M059J (cell line): ENCODE data around the gene OR51B2. TPM values are rescaled to one million over a fixed set of nuclear protein-coding genes. Genes with fewer than 3 reads are reported as not detected.
"Not testable (repeated sequence)": the region's sequence is repeated elsewhere in the genome, so short reads cannot be mapped to it uniquely, and the experiment has no call there.

Source experiments
- DNase-seq: peaks from one replicate; pipeline ENCODE4 v3.0.0-alpha.2; 2012; ENCODE audit warnings: low read depth
- total RNA-seq: library from RNA; depleted of rRNA; stranded (reverse); fragments of >200 nt; shearing (Covaris generic); gene quantifications from 2 replicates; pipeline ENCODE4 v1.2.3, GENCODE V29; 2014; rRNA removed

Gene OR51B2, protein sequence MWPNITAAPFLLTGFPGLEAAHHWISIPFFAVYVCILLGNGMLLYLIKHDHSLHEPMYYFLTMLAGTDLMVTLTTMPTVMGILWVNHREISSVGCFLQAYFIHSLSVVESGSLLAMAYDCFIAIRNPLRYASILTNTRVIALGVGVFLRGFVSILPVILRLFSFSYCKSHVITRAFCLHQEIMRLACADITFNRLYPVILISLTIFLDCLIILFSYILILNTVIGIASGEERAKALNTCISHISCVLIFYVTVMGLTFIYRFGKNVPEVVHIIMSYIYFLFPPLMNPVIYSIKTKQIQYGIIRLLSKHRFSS
- total RNA-seq = not detected in 2 replicates

DNA sequence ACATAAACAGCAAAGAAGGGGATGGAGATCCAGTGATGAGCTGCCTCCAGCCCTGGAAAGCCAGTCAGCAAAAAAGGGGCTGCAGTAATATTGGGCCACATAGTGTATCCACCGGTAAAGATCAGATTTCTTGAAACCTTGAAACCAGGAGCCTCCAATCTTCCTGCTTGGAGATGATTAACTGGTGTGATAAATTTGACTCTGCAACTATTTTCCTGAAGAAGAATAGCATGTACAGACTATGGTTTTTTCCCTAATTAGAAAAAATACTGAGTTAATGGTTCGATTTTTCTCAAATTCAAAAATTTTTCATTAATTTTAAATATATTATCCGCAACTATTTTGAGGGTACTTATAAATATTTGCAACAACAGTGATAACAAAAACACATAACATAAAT, at the start of gene OR51B2:
OR51B2 (minus strand) TSS at position 101 of the 400 bp plus-strand sequence; CDS start at position 101, 0 bp downstream.
- no peak for DNase-seq

DNA sequence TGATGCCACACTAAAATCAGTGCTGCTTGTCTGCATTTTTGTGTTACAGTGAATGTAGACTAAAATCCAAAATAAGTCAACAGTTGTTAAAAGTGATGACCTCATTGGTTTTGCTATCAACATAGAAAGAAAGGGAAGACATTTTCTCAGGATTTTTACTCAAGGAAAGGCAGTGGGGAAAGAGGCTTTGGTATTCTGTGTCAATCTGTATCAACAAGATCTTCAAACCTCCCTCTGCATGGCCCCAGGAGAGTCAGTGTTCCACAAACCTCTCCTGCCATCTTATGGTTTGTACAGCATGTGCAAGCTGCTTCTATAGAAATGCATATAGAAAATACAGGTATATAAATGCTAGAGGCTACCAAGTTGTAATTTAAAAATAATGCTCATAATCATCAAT, 45.7 kb upstream of the OR51B2 start:
- DNase-seq = peak; percentile 59

DNA sequence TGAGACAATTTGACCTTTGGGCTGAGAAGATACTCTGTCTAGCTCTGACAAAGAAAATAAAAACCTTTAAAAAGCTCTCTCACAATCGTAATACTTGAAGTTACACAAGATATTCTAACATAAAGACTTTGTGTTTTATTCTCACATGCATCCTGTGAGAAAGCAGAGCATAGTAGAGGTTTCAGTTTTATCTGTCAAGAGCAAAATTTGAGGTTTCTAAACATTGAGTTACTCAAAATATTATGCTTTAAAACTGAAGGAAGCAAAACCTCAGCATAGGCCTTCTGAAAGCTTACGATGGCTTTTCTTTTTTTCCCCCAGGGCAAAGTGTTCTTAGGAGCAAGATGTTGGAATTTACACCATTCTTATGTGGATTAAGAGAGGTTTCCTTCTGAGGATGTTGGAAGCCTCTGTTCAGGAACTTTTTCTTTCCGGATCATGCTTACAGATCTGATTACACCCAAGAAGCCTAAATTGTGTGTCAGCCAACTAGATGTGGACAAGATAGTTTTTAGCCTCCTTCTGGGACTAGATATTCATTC, 44.5 kb upstream of the OR51B2 start:
- DNase-seq = peak; percentile 61

DNA sequence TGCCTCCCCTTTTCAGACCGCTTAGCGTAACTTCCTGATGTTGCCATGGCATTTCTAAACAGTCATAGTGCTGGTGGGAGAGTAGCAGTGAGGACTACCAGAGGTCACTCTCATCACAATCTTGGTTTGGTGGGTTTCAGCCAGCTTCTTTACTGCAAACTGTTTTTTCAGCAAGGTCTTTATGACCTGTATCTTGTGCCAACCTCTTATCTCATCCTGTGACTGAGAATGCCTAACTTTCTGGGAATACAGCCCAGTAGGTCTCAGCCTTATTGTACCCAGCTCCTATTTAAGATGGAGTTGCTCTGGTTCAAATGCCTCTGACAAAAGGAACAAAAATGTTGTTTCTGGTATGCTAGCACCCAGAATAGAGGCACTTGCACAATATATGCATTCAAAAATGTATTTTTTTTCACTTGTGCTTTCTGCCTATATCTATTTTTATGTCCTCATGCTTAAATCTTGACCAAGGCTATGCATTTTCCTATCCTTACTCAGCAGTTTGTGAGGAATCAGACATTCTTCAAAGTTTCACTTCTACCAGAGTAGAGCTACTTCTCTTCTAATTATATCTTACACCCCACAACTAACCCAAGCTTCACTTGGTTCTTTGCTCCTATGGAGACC, 43.5 kb upstream of the OR51B2 start:
- peak; percentile 89 for DNase-seq

DNA sequence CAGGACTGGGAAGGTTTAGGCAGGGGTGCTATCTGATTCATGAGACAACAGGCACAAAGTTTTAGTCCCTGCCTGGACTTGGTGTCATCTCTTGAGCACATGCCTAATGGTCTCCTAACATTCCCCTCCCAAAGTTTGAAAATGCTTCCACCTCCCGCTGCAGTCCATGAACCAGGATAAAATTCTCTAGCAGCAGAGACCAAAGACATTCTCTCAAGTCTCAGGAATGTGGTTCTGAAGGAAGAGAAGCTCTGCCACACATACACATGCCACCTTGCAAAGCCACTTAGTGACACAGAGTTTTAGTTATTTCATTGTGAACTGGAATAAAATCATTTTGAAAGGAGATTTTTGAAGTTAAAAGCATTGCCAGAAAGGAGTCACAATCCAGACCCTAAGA, 42.8 kb upstream of the OR51B2 start:
- DNase-seq = peak; percentile 72

DNA sequence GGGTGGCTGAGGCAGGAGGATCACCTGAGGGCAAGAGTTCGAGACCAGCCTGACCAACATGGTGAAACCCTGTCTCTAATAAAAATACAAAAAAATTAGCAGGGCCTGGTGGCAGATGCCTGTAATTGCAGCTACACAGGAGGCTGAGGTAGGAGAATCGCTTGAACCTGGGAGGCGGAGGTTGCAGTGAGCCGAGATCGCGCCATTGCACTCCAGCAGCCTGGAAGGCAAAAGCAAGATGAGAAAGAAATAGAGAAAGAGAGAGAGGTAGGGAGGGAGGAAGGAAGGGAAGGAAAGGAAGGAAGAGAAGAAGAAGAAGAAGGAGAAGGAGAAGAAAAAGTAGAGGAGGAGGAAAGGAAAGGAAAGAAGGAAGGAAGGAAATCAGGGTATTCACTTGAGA, 42.3 kb upstream of the OR51B2 start:
- not testable (repeated sequence) for DNase-seq

DNA sequence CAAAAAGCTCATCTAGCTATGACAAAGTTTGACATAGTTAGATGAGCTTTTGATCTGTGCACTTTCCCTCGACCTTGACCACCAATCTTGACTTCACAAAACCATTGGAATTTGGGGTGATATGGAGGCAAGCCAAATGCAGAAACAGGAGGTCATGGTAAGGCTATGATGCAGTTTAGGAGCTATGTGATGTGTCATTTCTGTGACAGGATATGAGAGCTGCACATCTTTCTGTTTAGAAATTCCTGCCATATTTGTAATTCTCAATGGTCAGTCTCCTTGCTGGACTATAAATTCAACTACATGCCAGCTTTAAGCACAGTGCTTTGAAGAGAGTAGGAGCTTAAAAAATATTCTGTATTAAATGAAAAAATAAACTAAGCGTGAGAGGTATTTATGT, 40.1 kb upstream of the OR51B2 start:
- DNase-seq = peak; percentile 96

DNA sequence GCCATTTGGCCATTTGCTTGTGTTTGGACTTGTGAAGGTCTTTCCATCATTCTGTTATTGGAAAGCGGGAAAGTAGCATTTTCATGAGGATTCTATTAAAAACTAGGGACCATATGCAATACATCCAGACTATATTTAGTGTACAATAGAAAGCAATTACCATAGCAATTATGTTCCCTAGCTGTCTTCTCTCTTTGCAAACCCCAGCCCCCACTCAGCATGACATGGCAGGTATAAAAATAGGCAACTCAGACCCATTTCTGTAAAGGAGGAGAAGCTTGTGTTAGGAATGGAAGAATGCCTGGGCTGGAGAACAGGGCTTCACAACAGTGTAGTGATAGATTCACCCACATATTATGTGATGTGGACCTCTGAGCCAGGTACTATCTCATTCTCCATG, 39.6 kb upstream of the OR51B2 start:
- DNase-seq = peak; percentile 46

DNA sequence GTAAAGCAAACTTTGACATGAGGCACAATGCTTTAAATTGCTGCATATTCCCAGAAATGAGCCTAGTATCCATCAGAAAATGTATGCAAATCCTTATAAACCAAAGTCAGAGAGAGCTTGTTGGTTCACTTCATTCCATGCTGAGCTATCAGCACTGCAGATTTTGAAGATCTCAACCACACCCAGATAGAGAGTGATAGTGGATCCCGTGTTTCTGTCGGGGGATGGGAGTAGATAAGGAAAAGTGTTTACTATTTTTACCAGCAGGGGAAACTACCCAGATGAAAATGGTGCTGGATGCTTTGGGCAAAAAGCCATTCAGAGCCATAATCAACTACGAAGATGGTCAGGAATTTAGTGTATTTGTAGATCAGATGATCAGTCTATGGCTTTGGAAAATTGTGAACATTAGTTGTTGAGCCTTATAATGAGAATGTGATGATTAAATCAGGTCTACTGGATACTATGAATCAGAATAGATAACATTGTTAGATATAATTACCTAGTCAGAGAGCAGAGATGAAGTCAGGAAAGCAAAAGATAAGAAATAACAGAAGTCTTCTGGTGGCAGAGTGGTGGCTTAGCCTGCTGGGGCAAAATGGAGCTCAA, 38.0 kb upstream of the OR51B2 start:
- peak; percentile 59 for DNase-seq

DNA sequence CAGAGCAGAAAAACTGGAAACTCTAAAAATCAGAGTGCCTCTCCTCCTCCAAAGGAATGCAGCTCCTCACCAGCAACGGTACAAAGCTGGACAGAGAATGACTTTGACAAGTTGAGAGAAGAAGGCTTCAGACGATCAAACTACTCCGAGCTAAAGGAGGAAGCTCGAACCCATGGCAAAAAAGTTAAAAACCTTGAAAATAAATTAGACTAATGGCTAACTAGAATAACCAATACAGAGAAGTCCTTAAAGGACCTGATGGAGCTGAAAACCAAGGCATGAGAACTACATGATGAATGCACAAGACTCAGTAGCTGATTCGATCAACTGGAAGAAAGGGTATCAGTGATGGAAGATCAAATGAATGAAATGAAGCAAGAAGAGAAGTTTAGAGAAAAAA, 31.9 kb upstream of the OR51B2 start:
- not testable (repeated sequence) for DNase-seq

DNA sequence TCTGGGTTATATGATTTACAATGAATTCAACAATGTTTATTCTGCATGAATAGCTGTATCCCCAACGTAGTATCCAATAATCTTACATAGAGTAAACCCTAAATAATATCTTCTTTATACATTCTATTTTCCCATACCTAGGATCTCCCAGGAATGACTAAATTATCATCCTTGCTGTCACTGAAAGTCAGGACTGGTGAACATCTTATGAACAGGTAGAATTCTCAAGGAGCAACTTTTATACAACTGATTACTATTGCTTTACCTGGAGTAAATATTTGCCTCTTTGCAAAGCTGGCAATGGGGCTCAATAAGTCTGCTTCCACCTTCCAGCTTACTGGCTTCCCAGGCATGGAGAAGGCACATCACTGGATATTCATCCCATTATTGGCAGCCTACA, 27.1 kb upstream of the OR51B2 start, which contains the start of gene OR51B6:
OR51B6 (plus strand) TSS at position 301 of the 400 bp plus-strand sequence; CDS start at position 301, 0 bp downstream.
- DNase-seq = no peak

DNA sequence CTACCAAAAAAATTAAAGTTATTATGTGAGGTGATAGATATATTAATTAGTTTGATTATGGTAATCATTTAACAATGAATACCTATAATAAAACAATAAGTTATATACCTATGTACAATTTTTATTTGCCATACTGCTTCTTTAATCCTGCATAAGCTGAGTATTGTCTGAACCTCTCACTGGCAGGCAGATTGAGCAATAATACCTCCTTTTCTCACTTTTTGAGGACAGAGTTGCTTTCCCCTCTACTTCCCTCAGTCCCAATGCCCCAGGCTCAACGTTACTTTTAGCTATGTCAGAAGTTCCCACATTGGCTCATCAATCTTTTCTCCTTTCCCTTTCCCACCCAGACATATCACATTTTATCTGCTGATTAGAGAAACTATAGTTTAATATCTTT, 25.5 kb upstream of the OR51B2 start:
- DNase-seq = no peak

DNA sequence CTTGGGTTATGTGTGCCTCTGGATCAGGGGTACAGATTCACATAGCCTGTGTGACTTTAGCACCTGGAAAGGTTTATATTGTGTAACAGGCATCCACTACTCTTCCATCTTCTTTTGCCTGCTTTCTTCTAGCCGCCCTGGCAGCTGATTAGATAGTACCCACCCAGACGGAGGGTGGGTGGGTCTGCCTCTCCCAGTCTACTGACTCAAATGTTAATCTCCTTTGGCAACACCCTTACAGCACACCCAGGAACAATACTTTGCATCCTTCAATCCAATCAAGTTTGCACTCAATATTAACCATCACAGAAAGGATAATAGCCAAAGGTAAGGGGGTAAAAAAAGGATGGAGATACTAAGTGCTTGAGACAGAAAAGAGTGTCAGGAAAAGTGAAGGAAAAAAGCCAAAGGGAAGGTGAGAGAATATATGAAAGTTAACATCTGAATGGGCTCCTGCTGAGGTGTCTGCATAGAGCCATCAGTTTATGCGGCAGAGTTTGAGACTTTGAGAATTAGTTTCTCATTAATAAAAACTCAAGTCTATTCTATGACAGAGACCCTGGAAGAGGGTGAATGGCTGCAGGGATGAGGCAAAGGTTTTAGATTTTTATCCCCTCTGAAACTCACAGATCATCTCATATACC, 24.6 kb upstream of the OR51B2 start:
- DNase-seq = no peak

DNA sequence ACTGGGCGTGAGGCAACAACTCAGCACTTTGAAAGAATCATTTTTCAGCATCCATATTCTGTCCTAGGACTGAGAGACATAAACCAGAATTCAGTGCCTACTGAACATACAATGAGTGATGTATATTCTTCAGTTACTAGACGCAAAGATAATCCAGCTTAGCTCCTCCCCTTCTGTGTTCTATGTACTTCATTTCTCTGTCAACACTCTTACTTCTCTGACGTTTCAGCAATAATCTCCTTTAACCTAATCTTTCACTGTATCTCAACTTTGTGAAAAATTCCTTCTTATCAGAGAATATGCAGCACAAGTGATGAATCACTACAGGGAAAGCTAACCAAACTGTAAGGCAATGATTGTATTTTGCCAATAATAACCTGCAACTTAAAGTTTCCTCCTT, 21.7 kb upstream of the OR51B2 start:
- no peak for DNase-seq

DNA sequence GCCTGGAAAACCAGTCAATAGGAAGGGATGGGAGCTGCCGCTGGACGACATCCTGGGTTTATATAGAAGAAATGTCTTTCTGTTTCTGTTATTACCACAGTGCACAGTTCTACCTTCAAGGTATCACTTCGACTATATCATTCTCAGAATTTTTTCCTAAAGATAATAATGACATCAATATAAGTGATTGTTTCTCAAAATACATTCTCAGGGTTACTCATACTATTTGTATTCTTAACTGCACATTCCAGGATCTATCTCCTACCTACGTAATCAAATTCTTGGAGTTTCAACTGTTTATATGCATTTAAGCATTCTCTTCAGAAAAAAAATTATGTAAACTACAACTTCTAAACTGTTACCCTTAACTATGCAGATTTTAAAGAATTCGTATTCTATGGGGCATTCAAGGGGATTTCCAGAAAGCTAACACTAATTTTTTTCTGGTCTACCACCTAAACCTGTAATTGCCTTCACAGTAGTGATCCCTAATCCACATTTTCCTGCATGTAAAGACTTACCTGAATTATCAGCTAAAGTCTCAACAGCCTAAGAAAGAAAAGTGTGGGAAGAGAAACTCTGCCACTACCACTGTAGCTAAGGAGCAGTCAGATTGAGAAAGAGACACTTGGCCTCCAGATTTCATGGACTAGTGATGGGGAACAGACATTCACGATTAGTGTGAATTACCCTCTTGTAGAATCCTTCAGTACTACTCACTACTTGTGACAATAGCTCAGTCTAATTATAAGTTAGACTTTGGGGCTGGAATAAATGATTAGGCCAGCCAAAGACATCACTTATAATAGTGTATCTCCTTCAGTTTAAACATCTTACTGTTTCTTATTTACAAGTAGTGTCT, 19.6 kb upstream of the OR51B2 start, which contains the start of gene OR51B5:
OR51B5 (minus strand) TSS at position 51 of the 862 bp plus-strand sequence; CDS start at position 51, 0 bp downstream.
- no peak for DNase-seq

DNA sequence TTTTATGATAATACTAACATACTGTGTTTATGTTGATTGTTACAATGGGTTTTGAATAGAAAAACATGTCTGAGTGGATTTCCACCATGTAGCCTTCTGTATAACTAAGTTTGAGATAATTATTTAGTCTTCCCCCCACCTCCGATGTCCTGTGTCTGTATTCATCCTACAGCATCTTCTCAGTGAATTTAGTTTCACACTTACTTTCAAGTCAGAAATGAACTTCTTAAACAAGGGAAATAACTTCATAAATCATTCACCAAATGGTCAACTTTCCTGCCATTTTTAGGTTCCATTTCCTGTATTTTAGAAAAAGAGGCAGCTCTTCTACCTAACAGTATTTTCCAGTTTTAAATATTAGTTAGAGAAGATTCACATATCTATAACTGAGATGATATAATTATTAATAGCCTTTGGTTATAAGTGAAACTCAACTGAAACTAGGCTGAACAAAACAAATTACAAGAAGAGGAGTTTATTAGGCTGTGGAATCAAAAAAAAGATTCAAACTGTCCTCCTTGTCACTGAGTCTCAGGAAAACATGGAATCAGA, 15.8 kb upstream of the OR51B2 start:
- no peak for DNase-seq

DNA sequence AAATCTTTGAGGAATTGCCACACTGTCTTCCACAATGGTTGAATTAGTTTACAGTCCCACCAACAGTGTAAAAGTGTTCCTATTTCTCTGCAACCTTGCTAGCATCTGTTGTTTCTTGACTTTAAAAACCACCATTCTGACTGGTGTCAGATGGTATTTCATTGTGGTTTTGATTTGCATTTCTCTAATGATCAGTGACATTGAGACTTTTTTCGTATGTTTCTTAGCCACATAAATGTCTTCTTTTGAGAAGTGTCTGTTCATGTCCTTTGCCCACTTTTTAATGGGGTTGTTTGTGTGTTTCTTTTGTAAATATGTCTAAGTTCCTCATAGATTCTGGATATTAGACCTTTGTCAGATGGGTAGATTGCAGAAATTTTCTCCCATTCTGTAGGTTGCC, 13.2 kb upstream of the OR51B2 start:
- DNase-seq = not testable (repeated sequence)

DNA sequence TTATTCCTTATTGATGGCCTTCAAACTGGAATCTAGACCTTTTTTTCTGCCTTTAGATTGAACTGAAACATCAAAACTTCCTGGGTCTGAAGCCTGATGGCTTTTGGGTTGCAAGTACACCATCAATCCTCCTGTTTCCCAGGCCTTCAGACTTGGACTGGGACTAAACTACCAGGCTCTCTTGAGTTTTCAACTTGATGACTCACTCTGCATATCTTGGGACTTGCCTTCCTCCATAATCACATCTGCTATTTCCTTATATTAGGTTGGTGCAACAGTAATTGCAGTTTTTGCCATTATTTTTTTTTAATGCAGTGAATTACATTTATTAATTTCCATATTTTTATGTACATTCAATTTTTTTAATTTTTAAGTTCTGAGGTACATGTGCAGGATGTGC, 12.2 kb upstream of the OR51B2 start:
- DNase-seq = peak; percentile 37

DNA sequence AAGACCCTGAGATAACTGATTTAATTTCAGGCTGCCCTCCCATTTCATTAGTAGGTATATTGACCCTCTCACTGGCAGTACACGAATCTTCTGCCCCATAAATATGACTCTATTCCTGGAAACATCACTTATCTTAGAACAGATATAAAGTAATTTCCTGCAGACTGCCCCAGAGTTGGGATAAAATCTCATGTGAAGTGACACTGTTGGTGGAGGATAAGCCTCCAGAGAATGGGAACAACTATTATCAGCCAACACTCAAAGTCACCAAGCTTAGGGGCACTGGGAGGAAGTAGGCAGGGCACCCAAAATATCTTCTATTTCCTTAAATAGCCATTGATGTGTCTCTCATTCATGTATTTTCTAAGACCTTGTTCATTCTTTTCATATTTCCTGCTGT, 11.1 kb upstream of the OR51B2 start:
- DNase-seq = no peak

DNA sequence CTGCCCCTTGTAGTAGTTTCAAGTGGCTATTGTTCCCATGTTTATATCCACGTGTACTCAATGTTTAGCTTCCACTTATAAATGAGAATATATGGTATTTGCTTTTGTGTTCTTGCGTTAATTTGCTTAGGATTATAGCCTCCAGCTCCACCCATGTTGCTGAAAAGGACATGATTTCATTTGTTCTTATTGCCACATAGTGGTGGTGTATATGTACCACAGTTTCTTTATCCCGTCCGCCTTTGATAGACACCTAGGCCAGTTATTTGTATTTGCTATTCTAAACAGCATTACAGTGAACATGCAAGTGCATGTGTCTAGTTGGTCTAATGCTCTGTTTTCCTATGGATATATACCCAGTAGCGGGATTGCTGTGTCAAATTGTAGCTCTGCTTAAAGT, 6.8 kb downstream of the OR51B2 start:
- DNase-seq = no peak
